Neutrophil (primary cell): ENCODE data around the gene GSTA2.
"Not testable (repeated sequence)": the region's sequence is repeated elsewhere in the genome, so short reads cannot be mapped to it uniquely, and the experiment has no call there.

Source experiments
- H3K27ac ChIP-seq: fragments of 200-600 bp; sonication (generic); 2 replicates; pipeline ENCODE4 v1.5.1; 2016; ENCODE audit warnings: mild to moderate bottlenecking, moderate library complexity
- H3K27me3 ChIP-seq: fragments of 200-600 bp; sonication (generic); 2 replicates; pipeline ENCODE4 v1.6.0; 2016; ENCODE audit warnings: mild to moderate bottlenecking
- H3K36me3 ChIP-seq: fragments of 200-600 bp; sonication (generic); 2 replicates; pipeline ENCODE4 v1.5.1; 2017
- H3K4me1 ChIP-seq, 2 experiments: fragments of 200-600 bp in 1 of 2; sonication (generic) in 1 of 2; 1 replicate in 1 of 2; 2 replicates in 1 of 2; pipeline versions ENCODE4 v1.5.1 to v1.6.1; 2013 to 2016; ENCODE audit warnings: low read depth in 1 of 2, low read length in 1 of 2, mild to moderate bottlenecking in 1 of 2, moderate library complexity in 1 of 2; ENCODE audit not compliant: control insufficient read depth in 1 of 2, insufficient read depth in 1 of 2
- H3K4me3 ChIP-seq, 2 experiments: fragments of 200-600 bp in 1 of 2; sonication (generic) in 1 of 2; 1 replicate in 1 of 2; 2 replicates in 1 of 2; pipeline ENCODE4 v1.5.1; 2013 to 2016; ENCODE audit warnings: low read depth in 1 of 2, low read length in 1 of 2, mild to moderate bottlenecking in 1 of 2, moderate library complexity in 1 of 2
- H3K9me3 ChIP-seq: fragments of 200-600 bp; sonication (generic); 2 replicates; pipeline ENCODE4 v1.5.1; 2016
- TF ChIP-seq, protein P1 (sequence below): fragments of 200-600 bp; sonication (generic); IDR thresholded peaks from 2 replicates; pipeline ENCODE4 v1.5.1; 2016; ENCODE audit warnings: antibody characterized with exemption

GSTA2 gene

GRCh38 chr6:52754443-52754842 is 8.8 kb downstream of the GSTA2 start:
- Histone ChIP-seq H3K9me3 (no peaks in the 10 kb centered on the region), H3K36me3 (no peaks in the 10 kb centered on the region), H3K27ac (no peak overlapping the region), H3K27me3 (no peaks in the 10 kb centered on the region), H3K4me1 (no peaks in the 10 kb centered on the region), H3K4me3 (no peak overlapping the region)
- TF ChIP-seq, protein P1, sequence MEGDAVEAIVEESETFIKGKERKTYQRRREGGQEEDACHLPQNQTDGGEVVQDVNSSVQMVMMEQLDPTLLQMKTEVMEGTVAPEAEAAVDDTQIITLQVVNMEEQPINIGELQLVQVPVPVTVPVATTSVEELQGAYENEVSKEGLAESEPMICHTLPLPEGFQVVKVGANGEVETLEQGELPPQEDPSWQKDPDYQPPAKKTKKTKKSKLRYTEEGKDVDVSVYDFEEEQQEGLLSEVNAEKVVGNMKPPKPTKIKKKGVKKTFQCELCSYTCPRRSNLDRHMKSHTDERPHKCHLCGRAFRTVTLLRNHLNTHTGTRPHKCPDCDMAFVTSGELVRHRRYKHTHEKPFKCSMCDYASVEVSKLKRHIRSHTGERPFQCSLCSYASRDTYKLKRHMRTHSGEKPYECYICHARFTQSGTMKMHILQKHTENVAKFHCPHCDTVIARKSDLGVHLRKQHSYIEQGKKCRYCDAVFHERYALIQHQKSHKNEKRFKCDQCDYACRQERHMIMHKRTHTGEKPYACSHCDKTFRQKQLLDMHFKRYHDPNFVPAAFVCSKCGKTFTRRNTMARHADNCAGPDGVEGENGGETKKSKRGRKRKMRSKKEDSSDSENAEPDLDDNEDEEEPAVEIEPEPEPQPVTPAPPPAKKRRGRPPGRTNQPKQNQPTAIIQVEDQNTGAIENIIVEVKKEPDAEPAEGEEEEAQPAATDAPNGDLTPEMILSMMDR: no peak

DNA sequence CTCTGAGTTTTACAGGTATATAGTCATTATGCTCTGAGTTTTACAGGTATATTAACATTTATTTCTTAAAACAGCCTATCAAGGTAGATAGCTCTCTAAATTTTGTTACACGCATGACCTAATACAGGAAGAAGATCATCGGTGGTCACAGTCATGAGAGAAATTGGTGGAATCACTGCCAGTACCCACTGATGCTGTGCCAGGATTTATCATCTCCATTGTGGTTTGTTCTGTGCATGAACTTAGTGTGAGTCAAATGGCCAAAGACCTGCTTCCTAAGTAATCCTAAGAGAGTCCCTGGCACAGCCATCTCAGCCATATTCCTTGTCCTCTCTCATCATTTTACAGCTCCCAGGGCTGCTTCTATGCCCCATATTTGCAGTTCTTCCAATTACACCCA is 10.1 kb downstream of the GSTA2 start:
- not testable (repeated sequence) for H3K27me3 ChIP-seq, H3K9me3 ChIP-seq, H3K4me3 ChIP-seq, H3K27ac ChIP-seq, H3K4me1 ChIP-seq, H3K36me3 ChIP-seq

DNA sequence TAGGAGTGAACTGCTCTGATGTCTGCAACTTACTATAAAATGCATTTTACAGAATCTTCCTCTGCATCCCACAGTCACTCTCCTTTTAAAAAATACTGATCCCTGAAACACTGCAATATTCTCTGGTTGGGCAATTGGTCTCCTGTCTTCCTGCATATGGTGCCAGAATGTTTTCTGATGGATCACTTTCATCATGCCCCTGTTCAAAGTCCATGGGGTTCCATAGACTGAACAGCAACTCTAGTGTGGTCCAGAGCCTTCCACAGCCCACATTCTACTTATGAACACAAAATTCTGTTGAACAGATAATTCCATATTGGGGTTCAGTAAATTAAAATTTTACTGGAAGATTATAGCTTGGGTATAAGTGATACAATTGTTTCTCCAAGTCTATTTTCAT is 11.0 kb downstream of the GSTA2 start:
- H3K4me3 ChIP-seq: no peak overlapping the region
- H3K4me1 ChIP-seq: no peaks in the 10 kb centered on the region
- no peak overlapping the region for H3K27ac ChIP-seq
- H3K36me3 ChIP-seq: no peaks in the 10 kb centered on the region
- H3K9me3 ChIP-seq: no peaks in the 10 kb centered on the region
- H3K27me3 ChIP-seq: no peaks in the 10 kb centered on the region
- TF ChIP-seq, protein P1: no peak

DNA sequence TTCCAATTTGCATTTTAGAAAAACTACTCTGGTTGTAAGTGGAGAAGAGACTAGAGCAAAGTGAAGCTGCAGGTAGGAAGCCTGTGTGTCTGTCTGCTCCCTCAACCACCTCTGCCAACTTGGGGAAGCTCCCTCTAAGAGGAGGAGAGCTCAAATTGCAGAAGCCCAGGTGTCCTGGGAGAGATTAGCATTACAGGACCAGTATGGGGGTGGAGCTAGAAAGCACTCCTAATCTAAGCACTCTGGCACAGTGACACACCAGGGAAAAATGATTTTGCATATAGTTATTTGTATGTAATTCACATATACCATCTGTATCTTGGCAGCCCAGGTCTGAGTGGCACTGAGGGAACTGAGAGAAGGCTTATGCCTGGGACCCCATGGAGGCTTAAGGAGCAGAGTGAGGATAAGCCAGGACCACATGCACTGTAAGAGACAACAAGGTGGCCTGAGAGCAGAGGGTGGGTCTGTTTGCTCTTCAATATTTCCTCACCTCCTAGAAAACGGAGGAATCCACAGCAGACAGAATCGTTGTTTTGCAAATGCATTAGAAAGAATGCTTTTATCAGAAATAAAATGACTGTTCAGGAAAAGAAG is 13.6 kb downstream of the GSTA2 start:
- Histone ChIP-seq H3K4me3 (no peak overlapping the region), H3K9me3 (no peaks in the 10 kb centered on the region), H3K36me3 (no peaks in the 10 kb centered on the region), H3K27me3 (no peaks in the 10 kb centered on the region), H3K27ac (no peak overlapping the region), H3K4me1 (no peaks in the 10 kb centered on the region)
- TF ChIP-seq, protein P1: no peak

GRCh38 chr6:52747301-52747700 is 16.0 kb downstream of the GSTA2 start:
- H3K27me3 ChIP-seq: not testable (repeated sequence)

GRCh38 chr6:52746213-52746612 is 17.1 kb downstream of the GSTA2 start:
- no peak overlapping the region for H3K27ac ChIP-seq
- H3K27me3 ChIP-seq: no peaks in the 10 kb centered on the region
- no peak overlapping the region for H3K4me3 ChIP-seq
- no peaks in the 10 kb centered on the region for H3K36me3 ChIP-seq
- no peaks in the 10 kb centered on the region for H3K9me3 ChIP-seq
- H3K4me1 ChIP-seq: no peaks in the 10 kb centered on the region
- TF ChIP-seq, protein P1: no peak

More at GRCh38 chr6:52747301-52747700, 16.0 kb downstream of the GSTA2 start:
- not testable (repeated sequence) for H3K4me1 ChIP-seq, H3K9me3 ChIP-seq, H3K4me3 ChIP-seq, H3K36me3 ChIP-seq, H3K27ac ChIP-seq

- TF ChIP-seq, protein P1: no peak
Measured at GRCh38 chr6:52745764-52746201, 17.5 kb downstream of the GSTA2 start.

More at GRCh38 chr6:52745764-52746201, 17.5 kb downstream of the GSTA2 start:
- Histone ChIP-seq H3K9me3 (no peaks in the 10 kb centered on the region), H3K36me3 (no peaks in the 10 kb centered on the region), H3K27me3 (no peaks in the 10 kb centered on the region), H3K4me3 (no peak overlapping the region), H3K4me1 (no peaks in the 10 kb centered on the region), H3K27ac (no peak overlapping the region)
